GM19043 (cell line): Measurements from ENCODE around the gene ZDHHC13.
"Not testable (repeated sequence)": the region's sequence is repeated elsewhere in the genome, so short reads cannot be mapped to it uniquely, and the experiment has no call there.

Experiments used
- ATAC-seq: cut with Tn5 transposase; IDR thresholded peaks from one replicate; pipeline ENCODE4 v1.9.1; 2021; ENCODE audit warnings: low read depth; ENCODE audit not compliant: unreplicated experiment

The ZDHHC13 gene

GRCh38 chr11:19094859-19095258, 22.1 kb upstream of the ZDHHC13 start:
- ATAC-seq: no peak

GRCh38 chr11:19099093-19099492, 17.9 kb upstream of the ZDHHC13 start:
- no peak for ATAC-seq

- ATAC-seq: no peak
These were observed 16.1 kb upstream of the ZDHHC13 start for GRCh38 chr11:19100885-19101284.

- ATAC-seq: no peak
These were observed 15.0 kb upstream of the ZDHHC13 start for GRCh38 chr11:19101796-19102520.

- no peak for ATAC-seq
These were observed 14.5 kb upstream of the ZDHHC13 start for GRCh38 chr11:19102521-19102900.

GRCh38 chr11:19105011-19105410, 12.0 kb upstream of the ZDHHC13 start:
- no peak for ATAC-seq

- ATAC-seq: no peak
These were observed 9.8 kb upstream of the ZDHHC13 start for GRCh38 chr11:19107125-19107524.

- no peak for ATAC-seq
These were observed 6.7 kb upstream of the ZDHHC13 start for GRCh38 chr11:19110295-19110694.

- no peak for ATAC-seq
These were observed 5.2 kb upstream of the ZDHHC13 start for GRCh38 chr11:19111809-19112208.

- no peak for ATAC-seq
These were observed 545 bp upstream of the ZDHHC13 start for GRCh38 chr11:19116276-19116970.

GRCh38 chr11:19117760-19118097, 761 bp downstream of the ZDHHC13 start:
- ATAC-seq: no peak

- ATAC-seq: no peak
These were observed 4.7 kb downstream of the ZDHHC13 start for GRCh38 chr11:19121646-19122045.

- ATAC-seq: no peak
These were observed 6.1 kb downstream of the ZDHHC13 start for GRCh38 chr11:19122960-19123615.

- not testable (repeated sequence) for ATAC-seq
These were observed 9.8 kb downstream of the ZDHHC13 start for GRCh38 chr11:19126562-19127325.

GRCh38 chr11:19134004-19134403, 17.0 kb downstream of the ZDHHC13 start:
- no peak for ATAC-seq

GRCh38 chr11:19136884-19137283, 19.9 kb downstream of the ZDHHC13 start:
- ATAC-seq: not testable (repeated sequence)

GRCh38 chr11:19145319-19145718, 28.4 kb downstream of the ZDHHC13 start:
- ATAC-seq: no peak

- no peak for ATAC-seq
These were observed 39.9 kb downstream of the ZDHHC13 start for GRCh38 chr11:19156892-19157291.

GRCh38 chr11:19160847-19161246, 43.9 kb downstream of the ZDHHC13 start:
- no peak for ATAC-seq

- no peak for ATAC-seq
These were observed 44.7 kb downstream of the ZDHHC13 start for GRCh38 chr11:19161651-19162050.

GRCh38 chr11:19162951-19163505, 46.1 kb downstream of the ZDHHC13 start:
- ATAC-seq: no peak
